Tibial nerve (tissue), 4 donors: ENCODE results near the gene NEDD4L. TPM values are rescaled to one million over a fixed set of nuclear protein-coding genes. Genes with fewer than 3 reads are reported as not detected.
A peak's percentile ranks its signal among the peaks of the same experiment; 100 is the strongest.

ENCODE experiments used
- DNase-seq, 2 donors: peaks; one replicate each; pipeline ENCODE4 v3.0.0-alpha.2; 2019; ENCODE audit warnings: low spot score in 2 of 2
- H3K27ac ChIP-seq, 4 donors: fragments of 200-600 bp; sonication (generic) in 3 of 4; one replicate each; pipeline ENCODE4 v1.5.1; 2017 to 2019; ENCODE audit warnings: mild to moderate bottlenecking in 1 of 4
- H3K27me3 ChIP-seq, 2 donors: fragments of 200-600 bp; sonication (generic) in 1 of 2; one replicate each; pipeline versions ENCODE4 v1.5.1 to v1.6.0; 2017 to 2019
- H3K36me3 ChIP-seq, 3 donors: fragments of 200-600 bp; sonication (generic); one replicate each; pipeline ENCODE4 v1.5.1; 2018 to 2019
- H3K4me1 ChIP-seq, 4 donors: fragments of 200-600 bp; sonication (generic) in 3 of 4; one replicate each; pipeline ENCODE4 v1.5.1; 2017 to 2019
- H3K4me3 ChIP-seq, 4 donors: fragments of 200-600 bp; sonication (generic) in 3 of 4; one replicate each; pipeline ENCODE4 v1.5.1; 2017 to 2019; ENCODE audit warnings: mild to moderate bottlenecking in 1 of 4, moderate library complexity in 1 of 4
- H3K9me3 ChIP-seq, 4 donors: fragments of 200-600 bp; sonication (generic) in 3 of 4; one replicate each; pipeline ENCODE4 v1.5.1; 2017 to 2019
- EP300 ChIP-seq, 2 donors: sonication (generic); formaldehyde crosslinking; IDR thresholded peaks; one replicate each; pipeline ENCODE4 v1.6.1; 2017; ENCODE audit warnings: antibody characterized with exemption in 2 of 2, mild to moderate bottlenecking in 1 of 2
- POLR2A ChIP-seq, 2 donors: fragments of 450-650 bp; IDR thresholded peaks; one replicate each; pipeline ENCODE4 v1.6.1; 2017; ENCODE audit warnings: antibody characterized with exemption in 2 of 2, mild to moderate bottlenecking in 2 of 2, moderate library complexity in 2 of 2
- WGBS, 2 donors: methylation state at CpG; one replicate each; pipeline ENCODE4 v1.1.5; 2018; 5-methylcytosine and 5-hydroxymethylcytosine counted together
- total RNA-seq, 4 donors: library from RNA; depleted of rRNA; stranded (reverse); fragments of >200 nt; gene quantifications; one replicate each; pipeline ENCODE4 v1.1.0, GENCODE V29; 2016
- TF ChIP-seq, protein P1 (sequence below), 5 experiments: fragments of 200-600 bp in 3 of 5; fragments of 450-650 bp in 2 of 5; sonication (generic) in 3 of 5; IDR thresholded peaks; one replicate each; pipeline ENCODE4 v1.5.1; 2016 to 2019; ENCODE audit warnings: antibody characterized with exemption in 5 of 5, mild to moderate bottlenecking in 3 of 5, moderate library complexity in 2 of 5

NEDD4L gene
- total RNA-seq, 4 donors from 2014 or later, result 15.3 to 59.9 (median 26.8) TPM

DNA sequence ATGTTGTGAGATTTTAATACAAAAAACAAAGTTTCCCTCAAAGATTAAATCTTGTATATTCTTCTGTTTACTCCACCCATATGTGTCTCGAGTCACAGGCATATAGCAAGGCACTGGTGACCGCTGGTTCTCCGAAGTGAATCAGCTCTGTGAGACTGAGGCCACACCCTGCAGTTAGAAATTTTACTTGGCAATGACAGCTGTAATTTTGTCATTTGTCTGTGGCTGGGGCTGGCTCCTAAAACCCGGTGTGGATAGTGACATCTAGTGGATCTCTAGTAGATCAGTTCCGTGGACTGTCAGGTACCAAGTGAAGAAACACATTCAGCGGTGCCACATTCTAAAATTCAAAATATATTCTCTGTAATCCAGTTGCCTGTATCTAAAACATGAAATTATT, 278.0 kb downstream of the NEDD4L start:
- Histone ChIP-seq H3K27me3 (no peaks in the 10 kb centered on the region), H3K36me3 (peaks cover 0 to 4% (median 0%) of the 10 kb centered on the region in 3 donors), H3K9me3 (no peaks in the 10 kb centered on the region), H3K4me3 (no peak overlapping the region), H3K4me1 (peaks cover 0 to 8% (median 0%) of the 10 kb centered on the region in 4 donors), H3K27ac (peak overlapping the region in 1 of 4 donors; percentile 55)
- DNase-seq, result peak in 1 of 2 donors; percentile 58
- 15 to 34% methylated on average over 6 of the region's 6 CpGs for WGBS, 2 donors
- TF ChIP-seq EP300 (IDR thresholded peaks at IDR 0.05), result peak; percentile 17 to 61
- TF ChIP-seq, protein P1, sequence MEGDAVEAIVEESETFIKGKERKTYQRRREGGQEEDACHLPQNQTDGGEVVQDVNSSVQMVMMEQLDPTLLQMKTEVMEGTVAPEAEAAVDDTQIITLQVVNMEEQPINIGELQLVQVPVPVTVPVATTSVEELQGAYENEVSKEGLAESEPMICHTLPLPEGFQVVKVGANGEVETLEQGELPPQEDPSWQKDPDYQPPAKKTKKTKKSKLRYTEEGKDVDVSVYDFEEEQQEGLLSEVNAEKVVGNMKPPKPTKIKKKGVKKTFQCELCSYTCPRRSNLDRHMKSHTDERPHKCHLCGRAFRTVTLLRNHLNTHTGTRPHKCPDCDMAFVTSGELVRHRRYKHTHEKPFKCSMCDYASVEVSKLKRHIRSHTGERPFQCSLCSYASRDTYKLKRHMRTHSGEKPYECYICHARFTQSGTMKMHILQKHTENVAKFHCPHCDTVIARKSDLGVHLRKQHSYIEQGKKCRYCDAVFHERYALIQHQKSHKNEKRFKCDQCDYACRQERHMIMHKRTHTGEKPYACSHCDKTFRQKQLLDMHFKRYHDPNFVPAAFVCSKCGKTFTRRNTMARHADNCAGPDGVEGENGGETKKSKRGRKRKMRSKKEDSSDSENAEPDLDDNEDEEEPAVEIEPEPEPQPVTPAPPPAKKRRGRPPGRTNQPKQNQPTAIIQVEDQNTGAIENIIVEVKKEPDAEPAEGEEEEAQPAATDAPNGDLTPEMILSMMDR (IDR thresholded peaks at IDR 0.05), result peak in 4 of 5 experiments; percentile 37 to 55 (median 50)
- TF ChIP-seq POLR2A (IDR thresholded peaks at IDR 0.05), result no peak

DNA sequence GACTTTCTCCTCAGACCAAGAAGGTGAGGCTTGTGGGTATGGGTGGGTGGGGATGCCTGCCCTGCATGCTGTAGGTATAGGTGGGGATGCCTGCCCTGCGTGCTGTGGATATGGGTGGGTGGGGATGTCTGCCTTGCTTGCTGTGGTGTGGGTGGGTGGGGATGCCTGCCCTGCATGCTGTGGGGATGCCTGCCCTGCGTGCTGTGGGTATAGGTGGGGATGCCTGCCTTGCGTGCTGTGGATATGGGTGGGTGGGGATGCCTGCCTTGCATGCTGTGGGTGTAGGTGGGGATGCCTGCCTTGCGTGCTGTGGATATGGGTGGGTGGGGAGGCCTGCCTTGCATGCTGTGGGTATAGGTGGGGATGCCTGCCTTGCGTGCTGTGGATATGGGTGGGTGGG, 278.4 kb downstream of the NEDD4L start:
- no peak overlapping the region for H3K4me3 ChIP-seq
- no peaks in the 10 kb centered on the region for H3K27me3 ChIP-seq
- peaks cover 0 to 8% (median 0%) of the 10 kb centered on the region in 4 donors for H3K4me1 ChIP-seq
- no peak for TF ChIP-seq POLR2A (IDR thresholded peaks at IDR 0.05)
- TF ChIP-seq, protein P1 (IDR thresholded peaks at IDR 0.05), result no peak
- TF ChIP-seq EP300 (IDR thresholded peaks at IDR 0.05), result no peak
- no peak for DNase-seq
- no peaks in the 10 kb centered on the region for H3K9me3 ChIP-seq
- H3K36me3 ChIP-seq, result peaks cover 0 to 4% (median 0%) of the 10 kb centered on the region in 3 donors
- no peak overlapping the region for H3K27ac ChIP-seq
- 83 to 90% methylated on average over 4 to 5 of the region's 5 CpGs for WGBS, 2 donors

DNA sequence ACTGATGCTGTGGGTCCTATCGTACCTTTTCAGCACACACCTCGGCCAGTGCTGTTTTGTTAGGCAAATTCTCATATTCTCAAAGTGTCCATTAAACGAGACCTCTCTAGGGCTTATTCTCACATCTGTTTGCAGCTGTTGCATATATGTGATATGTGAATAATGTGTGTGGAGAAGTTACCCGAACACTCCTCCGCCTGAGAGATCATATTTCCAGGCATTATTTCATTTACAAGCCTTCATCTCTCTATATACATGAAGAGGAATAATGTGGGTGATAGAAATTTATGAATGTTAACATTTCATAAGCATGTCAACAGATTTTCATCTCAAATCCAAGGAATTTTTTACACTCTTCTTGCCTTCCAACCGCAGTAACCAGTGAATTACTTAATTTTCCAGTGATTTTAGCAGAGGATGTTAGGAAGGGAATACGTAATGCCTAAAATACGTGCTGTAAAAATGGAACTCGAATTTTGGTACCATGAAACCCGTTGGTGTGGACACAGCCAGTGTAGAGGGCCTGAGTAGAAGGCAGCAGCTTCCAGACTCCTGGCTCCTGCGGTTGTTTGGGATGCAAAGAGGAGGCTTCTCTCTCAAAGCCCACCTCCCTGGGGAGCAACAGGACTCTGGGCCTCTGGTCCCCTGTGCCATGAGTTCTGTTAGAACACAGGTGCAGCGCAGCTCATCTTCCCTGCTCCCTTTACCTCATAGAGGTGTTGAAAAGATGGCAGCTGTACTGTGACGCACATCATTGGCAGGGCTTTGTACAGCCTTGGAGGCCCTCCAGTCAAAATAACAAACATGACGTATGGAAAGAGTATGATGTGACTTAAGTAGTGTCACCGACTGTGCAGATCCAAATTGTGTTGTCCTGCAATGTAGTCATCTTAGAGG, 280.1 kb downstream of the NEDD4L start:
- peaks cover 0 to 11% (median 0%) of the 10 kb centered on the region in 3 donors for H3K36me3 ChIP-seq
- no peak for TF ChIP-seq POLR2A (IDR thresholded peaks at IDR 0.05)
- TF ChIP-seq EP300 (IDR thresholded peaks at IDR 0.05), result no peak
- TF ChIP-seq, protein P1 (IDR thresholded peaks at IDR 0.05), result no peak
- H3K27me3 ChIP-seq, result no peaks in the 10 kb centered on the region
- H3K4me1 ChIP-seq, result peaks cover 0 to 8% (median 0%) of the 10 kb centered on the region in 4 donors
- WGBS, 2 donors, result 92 to 93% methylated on average over 15 of the region's 15 CpGs
- DNase-seq, result no peak
- no peak overlapping the region for H3K4me3 ChIP-seq
- H3K9me3 ChIP-seq, result no peaks in the 10 kb centered on the region
- no peak overlapping the region for H3K27ac ChIP-seq

DNA sequence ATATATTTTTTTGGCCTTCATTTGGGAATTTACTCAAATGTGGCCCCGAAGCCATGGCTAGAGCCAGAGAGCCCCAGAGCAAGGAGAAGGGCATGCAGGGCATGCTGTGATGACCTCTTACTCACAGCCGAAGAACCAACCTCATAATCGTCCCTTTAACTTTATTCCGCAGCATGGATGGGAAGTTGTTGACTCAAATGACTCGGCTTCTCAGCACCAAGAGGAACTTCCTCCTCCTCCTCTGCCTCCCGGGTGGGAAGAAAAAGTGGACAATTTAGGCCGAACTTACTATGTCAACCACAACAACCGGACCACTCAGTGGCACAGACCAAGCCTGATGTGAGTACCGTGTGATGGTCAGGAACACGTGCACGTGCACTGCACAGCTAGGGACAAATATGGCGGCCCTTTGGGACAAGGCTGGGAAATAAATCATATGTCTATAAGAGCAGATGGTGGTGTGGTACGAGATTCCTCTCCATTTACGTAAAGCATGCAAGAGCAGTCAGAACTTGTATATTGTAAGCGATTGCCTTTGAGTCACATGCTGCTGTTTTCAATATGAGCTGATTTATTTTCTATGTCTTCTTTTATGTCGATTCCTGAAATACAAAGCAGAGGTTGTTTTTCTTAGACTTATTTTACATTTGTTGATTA, 280.9 kb downstream of the NEDD4L start:
- TF ChIP-seq POLR2A (IDR thresholded peaks at IDR 0.05), result no peak
- TF ChIP-seq EP300 (IDR thresholded peaks at IDR 0.05), result no peak
- TF ChIP-seq, protein P1 (IDR thresholded peaks at IDR 0.05), result no peak
- Histone ChIP-seq H3K4me3 (no peak overlapping the region), H3K4me1 (peaks cover 0 to 8% (median 0%) of the 10 kb centered on the region in 4 donors), H3K27me3 (no peaks in the 10 kb centered on the region), H3K9me3 (no peaks in the 10 kb centered on the region), H3K27ac (no peak overlapping the region), H3K36me3 (peaks cover 0 to 13% (median 0%) of the 10 kb centered on the region in 3 donors)
- 87 to 88% methylated on average over 16 of the region's 16 CpGs for WGBS, 2 donors
- no peak for DNase-seq
